ENCODE measurements around the gene EHMT2. TPM values are rescaled to one million over a fixed set of nuclear protein-coding genes. Genes with fewer than 3 reads are reported as not detected.
A peak's percentile ranks its signal among the peaks of the same experiment; 100 is the strongest.

The EHMT2 gene
- total RNA-seq, 1 experiment from 2014 or later, result 84.0 TPM

DNA sequence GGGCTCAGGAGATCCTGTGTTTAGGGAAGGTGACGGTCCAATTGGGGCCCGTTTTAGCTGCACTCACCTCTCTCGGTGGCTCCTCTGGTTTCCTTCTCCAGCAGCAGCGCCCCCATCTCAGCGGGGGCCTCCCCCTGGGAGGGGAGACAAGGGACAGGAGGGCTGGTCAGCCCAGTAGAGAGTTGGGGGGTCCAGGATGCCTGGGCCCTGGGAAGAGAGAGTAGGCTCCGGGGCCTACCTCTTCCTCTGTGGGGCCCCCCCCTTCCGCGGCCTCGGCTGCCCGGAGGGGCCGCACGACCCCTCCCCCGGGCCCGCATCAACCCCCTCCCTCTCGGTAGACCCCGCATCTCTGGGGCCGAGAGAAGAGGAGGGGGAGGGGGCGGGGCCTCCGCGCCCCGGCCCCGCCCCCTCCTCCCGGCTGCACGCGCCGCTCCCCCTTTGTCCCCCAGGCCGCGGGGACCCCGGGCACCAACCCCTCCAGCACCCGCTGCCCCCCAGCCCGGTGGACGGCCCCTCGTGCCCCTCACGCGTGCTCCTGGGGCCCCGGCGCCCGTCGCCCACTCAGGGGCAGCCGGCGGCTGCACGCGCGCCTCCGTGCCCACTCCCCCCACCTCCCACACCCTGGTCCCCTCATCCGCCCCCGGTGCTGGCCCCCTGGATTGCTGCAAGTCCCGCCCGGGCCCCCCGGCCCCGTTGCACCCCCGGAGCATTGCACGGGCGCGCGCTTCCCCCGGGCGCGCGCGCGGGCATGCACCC lies 464 bp downstream of the EHMT2 start:
- H2AFZ ChIP-seq (ENCODE audit: low read depth, low read length, poor library complexity, severe bottlenecking), result no peak overlapping the region
- CTCF ChIA-PET, result interaction anchor here (0.7 to 1.5 kb wide), 4 partner anchors 9 to 127 kb away, joined by 3 to 5 read pairs (median 3); no protein-coding TSS in a partner anchor

DNA sequence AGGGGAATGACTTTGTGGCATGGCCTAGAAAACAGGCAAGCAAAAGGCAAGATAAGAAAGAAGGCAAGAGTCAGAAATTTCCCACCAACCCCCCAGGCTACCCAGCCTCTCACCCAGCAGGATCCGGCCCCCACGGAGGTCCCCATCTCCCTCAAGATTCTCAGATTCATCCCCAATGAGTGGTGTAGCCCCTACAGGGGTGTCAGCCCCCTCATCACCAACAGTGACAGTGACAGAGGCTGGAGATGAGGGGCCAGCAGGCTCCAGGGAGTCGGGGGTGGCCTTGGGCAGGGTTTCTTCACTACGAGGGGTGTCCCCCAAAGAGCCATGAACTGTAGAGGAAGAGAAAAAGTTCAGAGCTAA lies 1.0 kb downstream of the EHMT2 start:
- POLR2A ChIA-PET, result interaction anchor here (1.2 kb wide), 1 partner anchor 69 kb away, joined by 3 read pairs; the partner anchor contains the start of gene HSPA1B
- H3K27ac ChIP-seq (ENCODE audit: low read depth, low read length), result peak overlapping the region; percentile 76
- intact Hi-C loops (cut with micrococcal nuclease), result loop anchor here (5.0 kb wide), 1 partner anchor 229 kb away; the partner anchor contains the start of genes CSNK2B and LY6G5B
- H3K36me3 ChIP-seq (ENCODE audit: control insufficient read depth in 1 of 2, insufficient read depth in 2 of 2, low read length in 2 of 2), result peaks cover 13 to 30% of the 10 kb centered on the region in 2 experiments
- peak overlapping the region; percentile 82 to 98 for H3K4me3 ChIP-seq (replicated peaks in 1 of 2; ENCODE audit: low read depth in 1 of 2, low read length in 2 of 2)
- H3K79me2 ChIP-seq (ENCODE audit: insufficient read depth, low read length), result peaks cover 18% of the 10 kb centered on the region; the same call in 1 of the 2 replicates
- peaks cover 12 to 22% of the 10 kb centered on the region in 2 experiments for H3K4me1 ChIP-seq (ENCODE audit: control insufficient read depth in 1 of 2, insufficient read depth in 2 of 2, low read length in 2 of 2)
- no peaks in the 10 kb centered on the region for H3K9me2 ChIP-seq (ENCODE audit: insufficient read depth)
- H3K4me2 ChIP-seq (ENCODE audit: low read length), result peak overlapping the region; percentile 95
- CTCF ChIA-PET, result no interaction called here
- no peaks in the 10 kb centered on the region for H3K9me3 ChIP-seq (ENCODE audit: control insufficient read depth in 1 of 2, insufficient read depth in 1 of 2, low read depth in 1 of 2, low read length in 2 of 2)
- ATAC-seq (no peak), DNase-seq (ENCODE audit: low read depth, low spot score) (no peak)
- H4K20me1 ChIP-seq (ENCODE audit: insufficient read depth), result 0 out of 2 replicates have a peak, but pooled peaks cover under 1% of the 10 kb centered on the region
- RAD21 ChIA-PET (ENCODE audit: low non-redundant PET in 1 of 2, low total read pairs in 2 of 2, uncharacterized antibody in 2 of 2, unreplicated experiment in 2 of 2), result no interaction called here
- BruUV-seq (replicated peaks), result no TSS peak
- H3K9ac ChIP-seq (ENCODE audit: low read length), result peak overlapping the region; percentile 93
- H2AFZ ChIP-seq (ENCODE audit: low read depth, low read length, poor library complexity, severe bottlenecking), result no peak overlapping the region
- H3K27me3 ChIP-seq (ENCODE audit: insufficient read depth, low read length), result no peaks in the 10 kb centered on the region
- no peak for TF ChIP-seq SP1 (IDR thresholded peaks at IDR 0.05; ENCODE audit: low read depth)
- TF ChIP-seq EZH2phosphoT487 (IDR thresholded peaks at IDR 0.05; ENCODE audit: borderline replicate concordance), result no peak
- TF ChIP-seq SRF (IDR thresholded peaks at IDR 0.05; ENCODE audit: low read depth), result no peak
- TF ChIP-seq RAD21 (IDR thresholded peaks at IDR 0.05; ENCODE audit: low read depth), result no peak
- TF ChIP-seq TCF7L2 (IDR thresholded peaks at IDR 0.05; ENCODE audit: borderline replicate concordance, extremely low read depth, insufficient read depth, insufficient read length), result no peak
- TF ChIP-seq, protein P1, sequence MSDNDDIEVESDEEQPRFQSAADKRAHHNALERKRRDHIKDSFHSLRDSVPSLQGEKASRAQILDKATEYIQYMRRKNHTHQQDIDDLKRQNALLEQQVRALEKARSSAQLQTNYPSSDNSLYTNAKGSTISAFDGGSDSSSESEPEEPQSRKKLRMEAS (IDR thresholded peaks at IDR 0.05), result no peak
- TF ChIP-seq, protein P2, sequence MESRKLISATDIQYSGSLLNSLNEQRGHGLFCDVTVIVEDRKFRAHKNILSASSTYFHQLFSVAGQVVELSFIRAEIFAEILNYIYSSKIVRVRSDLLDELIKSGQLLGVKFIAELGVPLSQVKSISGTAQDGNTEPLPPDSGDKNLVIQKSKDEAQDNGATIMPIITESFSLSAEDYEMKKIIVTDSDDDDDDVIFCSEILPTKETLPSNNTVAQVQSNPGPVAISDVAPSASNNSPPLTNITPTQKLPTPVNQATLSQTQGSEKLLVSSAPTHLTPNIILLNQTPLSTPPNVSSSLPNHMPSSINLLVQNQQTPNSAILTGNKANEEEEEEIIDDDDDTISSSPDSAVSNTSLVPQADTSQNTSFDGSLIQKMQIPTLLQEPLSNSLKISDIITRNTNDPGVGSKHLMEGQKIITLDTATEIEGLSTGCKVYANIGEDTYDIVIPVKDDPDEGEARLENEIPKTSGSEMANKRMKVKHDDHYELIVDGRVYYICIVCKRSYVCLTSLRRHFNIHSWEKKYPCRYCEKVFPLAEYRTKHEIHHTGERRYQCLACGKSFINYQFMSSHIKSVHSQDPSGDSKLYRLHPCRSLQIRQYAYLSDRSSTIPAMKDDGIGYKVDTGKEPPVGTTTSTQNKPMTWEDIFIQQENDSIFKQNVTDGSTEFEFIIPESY (IDR thresholded peaks at IDR 0.05; ENCODE audit: extremely low read depth, insufficient replicate concordance, low read length), result no peak
- no peak for TF ChIP-seq CBX3 (IDR thresholded peaks at IDR 0.05; ENCODE audit: low read depth)
- TF ChIP-seq ELF1 (IDR thresholded peaks at IDR 0.05; ENCODE audit: borderline replicate concordance, low read depth), result no peak
- TF ChIP-seq CEBPB (IDR thresholded peaks at IDR 0.05; ENCODE audit: low read depth), result no peak
- TF ChIP-seq, protein P3, sequence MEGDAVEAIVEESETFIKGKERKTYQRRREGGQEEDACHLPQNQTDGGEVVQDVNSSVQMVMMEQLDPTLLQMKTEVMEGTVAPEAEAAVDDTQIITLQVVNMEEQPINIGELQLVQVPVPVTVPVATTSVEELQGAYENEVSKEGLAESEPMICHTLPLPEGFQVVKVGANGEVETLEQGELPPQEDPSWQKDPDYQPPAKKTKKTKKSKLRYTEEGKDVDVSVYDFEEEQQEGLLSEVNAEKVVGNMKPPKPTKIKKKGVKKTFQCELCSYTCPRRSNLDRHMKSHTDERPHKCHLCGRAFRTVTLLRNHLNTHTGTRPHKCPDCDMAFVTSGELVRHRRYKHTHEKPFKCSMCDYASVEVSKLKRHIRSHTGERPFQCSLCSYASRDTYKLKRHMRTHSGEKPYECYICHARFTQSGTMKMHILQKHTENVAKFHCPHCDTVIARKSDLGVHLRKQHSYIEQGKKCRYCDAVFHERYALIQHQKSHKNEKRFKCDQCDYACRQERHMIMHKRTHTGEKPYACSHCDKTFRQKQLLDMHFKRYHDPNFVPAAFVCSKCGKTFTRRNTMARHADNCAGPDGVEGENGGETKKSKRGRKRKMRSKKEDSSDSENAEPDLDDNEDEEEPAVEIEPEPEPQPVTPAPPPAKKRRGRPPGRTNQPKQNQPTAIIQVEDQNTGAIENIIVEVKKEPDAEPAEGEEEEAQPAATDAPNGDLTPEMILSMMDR (IDR thresholded peaks at IDR 0.05 in 2 of 3, conservative IDR thresholded peaks at IDR 0.05 in 1 of 3; ENCODE audit: borderline replicate concordance in 1 of 3, insufficient read depth in 1 of 3, low read depth in 2 of 3, low read length in 2 of 3), result no peak
- no peak for TF ChIP-seq POLR2AphosphoS5 (IDR thresholded peaks at IDR 0.05; ENCODE audit: low read depth, low read length)
- no peak for TF ChIP-seq EGR1 (IDR thresholded peaks at IDR 0.05; ENCODE audit: low read depth)

More for the DNA sequence above, 464 bp downstream of the EHMT2 start:
- peak overlapping the region; percentile 93 for H3K9ac ChIP-seq (ENCODE audit: low read length)
- H3K36me3 ChIP-seq (ENCODE audit: control insufficient read depth in 1 of 2, insufficient read depth in 2 of 2, low read length in 2 of 2), result peaks cover 12 to 26% of the 10 kb centered on the region in 2 experiments
- intact Hi-C loops (cut with micrococcal nuclease), result loop anchor here (5.0 kb wide), 1 partner anchor 230 kb away; the partner anchor contains the start of genes CSNK2B and LY6G5B
- H3K27me3 ChIP-seq (ENCODE audit: insufficient read depth, low read length), result no peaks in the 10 kb centered on the region
- H3K4me1 ChIP-seq (ENCODE audit: control insufficient read depth in 1 of 2, insufficient read depth in 2 of 2, low read length in 2 of 2), result peaks cover 12 to 23% of the 10 kb centered on the region in 2 experiments
- H3K9me3 ChIP-seq (ENCODE audit: control insufficient read depth in 1 of 2, insufficient read depth in 1 of 2, low read depth in 1 of 2, low read length in 2 of 2), result no peaks in the 10 kb centered on the region
- peak; percentile 30 for TF ChIP-seq ZFX (IDR thresholded peaks at IDR 0.05)
- TF ChIP-seq, protein P4, sequence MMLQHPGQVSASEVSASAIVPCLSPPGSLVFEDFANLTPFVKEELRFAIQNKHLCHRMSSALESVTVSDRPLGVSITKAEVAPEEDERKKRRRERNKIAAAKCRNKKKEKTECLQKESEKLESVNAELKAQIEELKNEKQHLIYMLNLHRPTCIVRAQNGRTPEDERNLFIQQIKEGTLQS (IDR thresholded peaks at IDR 0.05), result no peak
- H3K4me3 ChIP-seq (replicated peaks in 1 of 2; ENCODE audit: low read depth in 1 of 2, low read length in 2 of 2), result peak overlapping the region; percentile 82 to 98
- RAD21 ChIA-PET (ENCODE audit: low non-redundant PET in 1 of 2, low total read pairs in 2 of 2, uncharacterized antibody in 2 of 2, unreplicated experiment in 2 of 2), result no interaction called here
- peaks cover 18% of the 10 kb centered on the region; the same call in 1 of the 2 replicates for H3K79me2 ChIP-seq (ENCODE audit: insufficient read depth, low read length)
- H3K4me2 ChIP-seq (ENCODE audit: low read length), result peak overlapping the region; percentile 95
- POLR2A ChIA-PET, result interaction anchor here (1.2 kb wide), 2 partner anchors 70 to 240 kb away, joined by 3 read pairs; partner anchors contain the start of gene HSPA1B
- H3K9me2 ChIP-seq (ENCODE audit: insufficient read depth), result no peaks in the 10 kb centered on the region
- peak; percentile 0; the same call in 1 of the 2 replicates for ATAC-seq
- H4K20me1 ChIP-seq (ENCODE audit: insufficient read depth), result no peaks in the 10 kb centered on the region
- no TSS peak for BruUV-seq (replicated peaks)
- peak overlapping the region; percentile 76 for H3K27ac ChIP-seq (ENCODE audit: low read depth, low read length)
- DNase-seq (ENCODE audit: low read depth, low spot score), result no peak

Measured in HCT116 (cell line).